Fibroblast of lung (primary cell): ENCODE data around the gene TMEM131. TPM values are rescaled to one million over a fixed set of nuclear protein-coding genes. Genes with fewer than 3 reads are reported as not detected.

ENCODE experiments used
- DNase-seq, 2 donors: peaks; one replicate each; pipeline versions ENCODE4 v3.0.0 to v3.0.0-alpha.2; 2010; ENCODE audit warnings: low read depth in 2 of 2
- H2AFZ ChIP-seq: 2 replicates; pipeline ENCODE4 v1.5.1; 2012; ENCODE audit warnings: low read length, control low read depth, inconsistent platforms
- H3K27ac ChIP-seq: 2 replicates; pipeline ENCODE4 v1.5.1; 2011; ENCODE audit warnings: low read length, control low read depth; ENCODE audit not compliant: insufficient read depth
- H3K27me3 ChIP-seq: 2 replicates; pipeline ENCODE4 v1.5.1; 2011; ENCODE audit warnings: mild to moderate bottlenecking, low read length; ENCODE audit not compliant: control insufficient read depth, insufficient read depth
- H3K36me3 ChIP-seq: 2 replicates; pipeline ENCODE4 v1.5.1; 2011; ENCODE audit warnings: low read length; ENCODE audit not compliant: control insufficient read depth, insufficient read depth
- H3K4me1 ChIP-seq: 2 replicates; pipeline ENCODE4 v1.5.1; 2011; ENCODE audit warnings: low read length; ENCODE audit not compliant: control insufficient read depth, insufficient read depth; ENCODE audit errors: extremely low read depth
- H3K4me2 ChIP-seq: 2 replicates; pipeline ENCODE4 v1.5.1; 2011; ENCODE audit warnings: low read length, control low read depth; ENCODE audit not compliant: insufficient read depth; ENCODE audit errors: extremely low read depth
- H3K4me3 ChIP-seq, 4 experiments: fragments of 200-600 bp in 1 of 4; sonication (generic) in 1 of 4; replicated peaks in 1 of 4; 2 replicates each; pipeline ENCODE4 v1.5.1; 2011 to 2016; ENCODE audit warnings: low read length in 4 of 4, low read depth in 3 of 4, mild to moderate bottlenecking in 3 of 4, control low read depth in 2 of 4, inconsistent platforms in 1 of 4, mixed read lengths in 1 of 4; ENCODE audit not compliant: insufficient read depth in 1 of 4; ENCODE audit errors: control extremely low read depth in 1 of 4
- H3K79me2 ChIP-seq: 2 replicates; pipeline ENCODE4 v1.5.1; 2012; ENCODE audit warnings: mild to moderate bottlenecking, low read length, inconsistent platforms; ENCODE audit not compliant: control insufficient read depth, insufficient read depth
- H3K9ac ChIP-seq: 2 replicates; pipeline ENCODE4 v1.5.1; 2011; ENCODE audit warnings: mild to moderate bottlenecking, low read length, control low read depth; ENCODE audit not compliant: insufficient read depth
- H3K9me3 ChIP-seq: 2 replicates; pipeline ENCODE4 v1.5.1; 2012; ENCODE audit warnings: low read depth, low read length; ENCODE audit not compliant: control insufficient read depth, insufficient read depth
- H4K20me1 ChIP-seq: 2 replicates; pipeline ENCODE4 v1.5.1; 2011; ENCODE audit warnings: low read length; ENCODE audit not compliant: control insufficient read depth, insufficient read depth; ENCODE audit errors: extremely low read depth
- CTCF ChIP-seq, 2 donors: IDR thresholded peaks in 1 of 2; conservative IDR thresholded peaks in 1 of 2; 1 replicate in 1 of 2; 2 replicates in 1 of 2; pipeline ENCODE4 v1.5.1; 2011 to 2012; ENCODE audit warnings: low read length in 2 of 2, control low read depth in 1 of 2, inconsistent platforms in 1 of 2, low read depth in 1 of 2, mild to moderate bottlenecking in 1 of 2
- EZH2 ChIP-seq: IDR thresholded peaks from 2 replicates; pipeline ENCODE4 v1.5.1; 2012; ENCODE audit warnings: low read length, control low read depth, mild to moderate bottlenecking; ENCODE audit errors: missing control alignments
- polyA plus RNA-seq, 2 donors: library from polyadenylated mRNA; depleted of rRNA in 1 of 2; stranded (reverse) in 1 of 2; unstranded in 1 of 2; fragments of >200 nt; gene quantifications; 2 replicates each; pipeline ENCODE4 v1.2.1, GENCODE V29; 2011 to 2012; ENCODE audit warnings: missing spikeins in 1 of 2
- total RNA-seq: library from RNA; depleted of rRNA; stranded (reverse); fragments of >200 nt; gene quantifications from 2 replicates; pipeline ENCODE4 v1.2.1, GENCODE V29; 2014

Gene TMEM131
- total and polyA plus RNA-seq, 2 donors (not counting 1 experiment from before 2014, with no cell fraction given) = 18.1 to 32.4 TPM

- no peak overlapping the region for H3K4me2 ChIP-seq
- H3K79me2 ChIP-seq = no peaks in the 10 kb centered on the region
- H3K9me3 ChIP-seq = no peaks in the 10 kb centered on the region
- no peak overlapping the region for H3K9ac ChIP-seq
- H3K4me1 ChIP-seq = no peaks in the 10 kb centered on the region
- H3K36me3 ChIP-seq = no peaks in the 10 kb centered on the region
- H4K20me1 ChIP-seq = no peaks in the 10 kb centered on the region
- no peak for TF ChIP-seq EZH2
- TF ChIP-seq CTCF (conservative IDR thresholded peaks at IDR 0.05 in 1 of 2, IDR thresholded peaks at IDR 0.05 in 1 of 2; ENCODE audit: low read depth in 1 of 2, low read length in 2 of 2) = no peak
- no peak overlapping the region for H3K4me3 ChIP-seq
- no peaks in the 10 kb centered on the region for H3K27me3 ChIP-seq
- H2AFZ ChIP-seq = no peak overlapping the region
- no peak for DNase-seq
- H3K27ac ChIP-seq = no peak overlapping the region
Measured at GRCh38 chr2:98006378-98006777, 10.6 kb upstream of the TMEM131 start.

- H3K9ac ChIP-seq = no peak overlapping the region
- no peaks in the 10 kb centered on the region for H3K79me2 ChIP-seq
- H3K27me3 ChIP-seq = no peaks in the 10 kb centered on the region
- H3K27ac ChIP-seq = no peak overlapping the region
- no peaks in the 10 kb centered on the region for H4K20me1 ChIP-seq
- H3K4me2 ChIP-seq = no peak overlapping the region
- no peaks in the 10 kb centered on the region for H3K36me3 ChIP-seq
- H3K4me3 ChIP-seq = no peak overlapping the region
- TF ChIP-seq EZH2 (no peak), CTCF (conservative IDR thresholded peaks at IDR 0.05 in 1 of 2, IDR thresholded peaks at IDR 0.05 in 1 of 2; ENCODE audit: low read depth in 1 of 2, low read length in 2 of 2) (no peak)
- H2AFZ ChIP-seq = no peak overlapping the region
- no peaks in the 10 kb centered on the region for H3K4me1 ChIP-seq
- no peaks in the 10 kb centered on the region for H3K9me3 ChIP-seq
- DNase-seq = no peak
Measured at GRCh38 chr2:98004613-98005012, 8.9 kb upstream of the TMEM131 start.

- Histone ChIP-seq H3K27ac (no peak overlapping the region), H3K9ac (no peak overlapping the region), H2AFZ (no peak overlapping the region), H3K27me3 (peaks cover 2% of the 10 kb centered on the region), H3K79me2 (no peaks in the 10 kb centered on the region), H3K4me1 (no peaks in the 10 kb centered on the region), H4K20me1 (no peaks in the 10 kb centered on the region), H3K4me2 (no peak overlapping the region), H3K4me3 (no peak overlapping the region), H3K36me3 (no peaks in the 10 kb centered on the region), H3K9me3 (no peaks in the 10 kb centered on the region)
- DNase-seq = no peak
- TF ChIP-seq EZH2 (no peak), CTCF (conservative IDR thresholded peaks at IDR 0.05 in 1 of 2, IDR thresholded peaks at IDR 0.05 in 1 of 2; ENCODE audit: low read depth in 1 of 2, low read length in 2 of 2) (no peak)
Measured at GRCh38 chr2:98004047-98004446, 8.3 kb upstream of the TMEM131 start.
